Left ventricle myocardium inferior (tissue), 1 donor: ENCODE results near the gene STK16. TPM values are rescaled to one million over a fixed set of nuclear protein-coding genes. Genes with fewer than 3 reads are reported as not detected.
"Not testable (repeated sequence)": the region's sequence is repeated elsewhere in the genome, so short reads cannot be mapped to it uniquely, and the experiment has no call there.

ENCODE experiments used
- DNase-seq: peaks from one replicate; pipeline ENCODE4 v3.0.0-alpha.2; 2020
- H3K27ac ChIP-seq: fragments of 200-600 bp; replicated peaks from 2 replicates; pipeline ENCODE4 v1.8.0; 2021
- H3K27me3 ChIP-seq: fragments of 200-600 bp; 2 replicates; pipeline ENCODE4 v1.8.0; 2021; ENCODE audit warnings: low read depth
- H3K36me3 ChIP-seq: fragments of 200-600 bp; 2 replicates; pipeline ENCODE4 v1.8.0; 2021
- H3K4me1 ChIP-seq: fragments of 200-600 bp; 2 replicates; pipeline ENCODE4 v1.8.0; 2021
- H3K4me3 ChIP-seq: fragments of 200-600 bp; 2 replicates; pipeline ENCODE4 v1.8.0; 2021; ENCODE audit warnings: mild to moderate bottlenecking, moderate library complexity
- H3K9me3 ChIP-seq: fragments of 200-600 bp; replicated peaks from 2 replicates; pipeline ENCODE4 v1.8.0; 2021
- intact Hi-C: fragments of 100-400 bp; cut with micrococcal nuclease; formaldehyde crosslinking; loops from one replicate; pipeline ENCODE4 v1.11.0; 2022
- long read RNA-seq: library from polyadenylated mRNA; unstranded; transcript quantifications from one replicate; pipeline ENCODE4 v2.0.0, GENCODE V29; 2021
- total RNA-seq: library from RNA; stranded (reverse); fragmentation: NEBNext Ultra II Directional; extraction: Animal tissue kit (Norgen Biotek cat#: 25700); gene quantifications from one replicate; pipeline ENCODE4 v1.2.1, GENCODE V29; 2021
- TF ChIP-seq, protein P1 (sequence below): fragments of 200-600 bp; IDR thresholded peaks from 2 replicates; pipeline ENCODE4 v1.8.0; 2021; ENCODE audit warnings: antibody characterized with exemption, mild to moderate bottlenecking, borderline replicate concordance
- donor health status: DM: no; HTN: yes; CAD: no; lungs with severe emphysema.

STK16 gene, protein sequence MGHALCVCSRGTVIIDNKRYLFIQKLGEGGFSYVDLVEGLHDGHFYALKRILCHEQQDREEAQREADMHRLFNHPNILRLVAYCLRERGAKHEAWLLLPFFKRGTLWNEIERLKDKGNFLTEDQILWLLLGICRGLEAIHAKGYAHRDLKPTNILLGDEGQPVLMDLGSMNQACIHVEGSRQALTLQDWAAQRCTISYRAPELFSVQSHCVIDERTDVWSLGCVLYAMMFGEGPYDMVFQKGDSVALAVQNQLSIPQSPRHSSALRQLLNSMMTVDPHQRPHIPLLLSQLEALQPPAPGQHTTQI
- 19.2 TPM for total RNA-seq
- long read RNA-seq, partial matches to known transcripts: 1 of 5 reads
- long read RNA-seq, other reads (novel, unspliced or antisense): 2 of 5 reads

DNA sequence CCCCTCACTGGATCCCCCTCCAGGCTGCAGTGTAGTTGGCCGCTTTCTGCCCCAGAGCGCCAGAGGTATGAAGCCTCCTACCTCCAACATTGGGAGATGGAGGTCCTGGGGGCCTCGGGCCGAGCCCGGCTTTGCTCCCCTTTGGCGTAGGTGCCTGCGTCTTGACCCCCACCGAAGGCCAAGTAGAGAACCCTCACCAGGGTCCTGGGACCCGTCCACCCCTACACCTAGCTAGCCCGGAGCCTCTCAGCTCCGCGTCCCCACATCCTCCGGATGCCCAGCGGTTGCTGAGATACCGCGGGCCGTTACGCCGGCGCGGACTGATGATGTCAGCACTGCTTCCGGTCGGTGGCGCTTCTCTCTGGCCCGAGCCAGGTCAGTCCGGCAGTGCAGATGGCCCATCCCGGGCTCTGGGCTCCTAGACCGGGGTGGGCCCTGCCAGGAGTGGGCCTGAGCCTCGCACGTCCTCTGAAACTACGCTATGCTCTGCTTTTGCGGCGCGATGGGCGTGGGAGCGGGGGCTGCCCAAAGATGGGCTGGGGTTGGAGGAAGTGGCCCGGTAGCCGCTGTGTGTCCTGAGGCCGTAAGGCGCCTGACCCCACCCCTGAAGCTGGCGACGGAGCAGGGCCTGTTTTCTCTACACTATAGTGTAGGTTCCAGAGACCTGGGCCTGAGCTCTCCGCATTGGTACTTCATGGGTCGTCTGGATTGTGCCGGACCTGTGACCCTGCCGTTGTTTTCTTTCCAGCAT lies at the start of gene STK16, which contains the start of gene GLB1L:
Gene STK16 (plus strand): TSS at position 332 of the 751 bp plus-strand sequence. CDS start 521 bp downstream, outside the sequence.
Gene GLB1L (minus strand): TSS at position 297 of the 751 bp plus-strand sequence. CDS start 1,871 bp downstream, outside the sequence.
- Histone ChIP-seq H3K4me1 (peaks cover 57% of the 10 kb centered on the region), H3K9me3 (no peaks in the 10 kb centered on the region), H3K4me3 (peak within 1 kb of the TSS; percentile 81), H3K36me3 (peaks cover 23% of the 10 kb centered on the region), H3K27ac (peak within 1 kb of the TSS; percentile 93), H3K27me3 (no peaks in the 10 kb centered on the region)
- intact Hi-C loops: no loop called here
- TF ChIP-seq, protein P1, sequence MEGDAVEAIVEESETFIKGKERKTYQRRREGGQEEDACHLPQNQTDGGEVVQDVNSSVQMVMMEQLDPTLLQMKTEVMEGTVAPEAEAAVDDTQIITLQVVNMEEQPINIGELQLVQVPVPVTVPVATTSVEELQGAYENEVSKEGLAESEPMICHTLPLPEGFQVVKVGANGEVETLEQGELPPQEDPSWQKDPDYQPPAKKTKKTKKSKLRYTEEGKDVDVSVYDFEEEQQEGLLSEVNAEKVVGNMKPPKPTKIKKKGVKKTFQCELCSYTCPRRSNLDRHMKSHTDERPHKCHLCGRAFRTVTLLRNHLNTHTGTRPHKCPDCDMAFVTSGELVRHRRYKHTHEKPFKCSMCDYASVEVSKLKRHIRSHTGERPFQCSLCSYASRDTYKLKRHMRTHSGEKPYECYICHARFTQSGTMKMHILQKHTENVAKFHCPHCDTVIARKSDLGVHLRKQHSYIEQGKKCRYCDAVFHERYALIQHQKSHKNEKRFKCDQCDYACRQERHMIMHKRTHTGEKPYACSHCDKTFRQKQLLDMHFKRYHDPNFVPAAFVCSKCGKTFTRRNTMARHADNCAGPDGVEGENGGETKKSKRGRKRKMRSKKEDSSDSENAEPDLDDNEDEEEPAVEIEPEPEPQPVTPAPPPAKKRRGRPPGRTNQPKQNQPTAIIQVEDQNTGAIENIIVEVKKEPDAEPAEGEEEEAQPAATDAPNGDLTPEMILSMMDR: no peak
- DNase-seq: peak; percentile 96

DNA sequence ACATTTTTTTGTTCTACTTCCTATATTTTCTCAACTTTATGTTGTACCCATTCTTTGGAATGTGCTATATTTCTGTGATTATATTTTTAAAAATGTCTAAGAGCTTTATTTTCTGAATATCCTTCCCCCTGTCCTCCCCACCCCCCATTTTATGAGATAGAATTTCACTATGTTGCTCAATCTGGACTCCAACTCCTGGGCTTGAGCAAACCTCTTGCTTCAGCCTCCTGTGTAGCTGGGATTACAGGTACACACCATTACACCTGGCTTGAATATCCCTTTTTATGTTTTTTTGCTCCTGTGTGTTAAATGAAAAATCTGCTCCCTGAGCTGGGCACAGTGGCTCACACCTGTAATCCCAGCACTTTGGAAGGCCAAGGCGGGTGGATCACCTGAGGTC lies 47.9 kb upstream of the STK16 start:
- Histone ChIP-seq H3K27me3 (peaks cover 30% of the 10 kb centered on the region), H3K36me3 (no peaks in the 10 kb centered on the region), H3K4me3 (no peak overlapping the region), H3K9me3 (no peaks in the 10 kb centered on the region), H3K4me1 (no peaks in the 10 kb centered on the region), H3K27ac (no peak overlapping the region)
- intact Hi-C loops: no loop called here
- DNase-seq: no peak
- TF ChIP-seq, protein P1: no peak

DNA sequence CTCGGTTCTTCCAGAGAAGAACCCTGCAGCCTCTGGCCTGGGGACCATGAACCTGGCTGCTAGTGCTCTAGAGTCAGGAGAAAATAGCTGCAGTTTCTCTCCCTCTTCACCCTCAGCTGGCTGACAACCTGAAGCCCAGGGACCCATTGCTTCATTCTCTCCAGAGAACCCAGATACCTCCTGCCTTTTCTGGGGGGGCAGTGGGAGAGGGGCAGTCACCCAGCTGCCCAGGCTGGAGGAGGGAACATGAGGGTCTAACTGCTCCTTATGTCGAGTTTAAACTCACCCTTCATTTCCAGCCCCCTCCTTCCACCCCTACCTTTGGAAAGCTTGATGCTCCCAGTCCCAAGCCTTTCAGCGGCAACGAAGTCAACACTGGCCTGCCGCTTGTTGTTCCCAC lies 46.3 kb upstream of the STK16 start:
- Histone ChIP-seq H3K4me3 (no peak overlapping the region), H3K36me3 (no peaks in the 10 kb centered on the region), H3K4me1 (no peaks in the 10 kb centered on the region), H3K9me3 (no peaks in the 10 kb centered on the region), H3K27ac (no peak overlapping the region), H3K27me3 (peaks cover 30% of the 10 kb centered on the region)
- intact Hi-C loops: no loop called here
- TF ChIP-seq, protein P1: no peak
- DNase-seq: no peak

DNA sequence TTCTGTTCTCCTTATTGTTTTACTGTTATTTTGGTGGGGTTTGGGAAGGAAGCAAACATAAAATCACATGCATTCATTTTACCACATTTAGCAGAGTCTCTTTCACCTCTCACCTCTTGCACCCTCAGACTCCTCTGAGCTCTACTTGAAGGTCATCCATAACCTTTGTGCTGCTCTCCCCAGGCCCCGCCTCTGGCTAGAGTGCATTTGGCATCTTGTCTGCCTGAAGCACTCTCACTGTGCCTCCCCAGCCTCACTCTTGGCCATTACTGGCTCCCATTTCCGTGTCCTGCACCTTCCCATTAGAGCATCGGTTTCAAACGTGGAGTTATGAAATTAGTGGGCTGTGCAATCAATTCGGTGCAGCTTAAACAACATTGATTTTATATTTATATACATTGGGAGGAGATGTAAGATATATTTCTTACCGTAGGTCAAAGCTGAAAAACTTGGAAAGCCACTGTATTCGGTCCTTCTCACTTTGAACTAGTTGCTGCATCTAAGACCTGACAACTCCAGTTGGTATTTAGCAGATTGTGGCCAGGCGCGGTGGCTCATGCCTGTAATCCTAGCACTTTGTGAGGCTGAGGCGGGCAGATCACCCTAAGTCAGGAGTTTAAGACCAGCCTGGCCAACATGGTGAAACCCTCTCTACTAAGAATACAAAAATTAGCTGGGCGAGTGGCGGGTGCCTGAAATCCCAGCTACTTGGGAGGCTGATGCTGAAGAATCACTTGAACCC lies 45.6 kb upstream of the STK16 start:
- intact Hi-C loops: no loop called here
- TF ChIP-seq, protein P1: no peak
- H3K4me1 ChIP-seq: no peaks in the 10 kb centered on the region

DNA sequence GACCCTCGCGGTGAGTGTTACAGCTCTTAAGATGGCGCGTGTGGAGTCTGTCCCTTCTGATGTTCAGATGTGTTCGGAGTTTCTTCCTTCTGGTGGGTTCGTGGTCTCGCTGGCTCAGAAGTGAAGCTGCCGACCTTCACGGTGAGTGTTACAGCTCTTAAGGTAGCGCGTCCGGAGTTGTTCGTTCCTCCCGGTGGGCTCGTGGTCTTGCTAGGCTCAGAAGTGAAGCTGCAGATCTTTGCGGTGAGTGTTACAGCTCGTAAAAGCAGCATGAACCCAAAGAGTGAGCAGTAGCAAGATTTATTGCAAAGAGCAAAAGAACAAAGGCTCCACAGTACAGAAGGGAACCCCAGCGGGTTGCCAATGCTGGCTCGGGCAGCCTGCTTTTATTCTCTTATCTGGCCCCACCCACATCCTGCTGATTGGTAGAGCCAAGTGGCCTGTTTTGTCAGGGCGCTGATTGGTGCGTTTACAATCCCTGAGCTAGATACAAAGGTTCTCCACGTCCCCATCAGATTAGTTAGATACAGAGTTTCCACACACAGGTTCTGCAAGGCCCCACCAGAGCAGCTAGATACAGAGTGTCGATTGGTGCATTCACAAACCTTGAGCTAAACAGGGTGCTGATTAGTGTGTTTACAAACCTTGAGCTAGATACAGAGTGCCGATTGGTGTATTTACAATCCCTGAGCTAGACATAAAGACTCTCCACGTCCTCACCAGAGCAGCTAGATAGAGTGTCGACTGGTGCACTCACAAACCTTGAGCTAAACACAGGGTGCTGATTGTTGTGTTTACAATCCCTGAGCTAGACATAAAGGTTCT lies 44.6 kb upstream of the STK16 start:
- H3K9me3 ChIP-seq, DNase-seq, H3K27ac ChIP-seq, intact Hi-C loops, H3K36me3 ChIP-seq, H3K4me3 ChIP-seq, H3K4me1 ChIP-seq: not testable (repeated sequence)
- peaks cover 30% of the 10 kb centered on the region for H3K27me3 ChIP-seq

More for the DNA sequence above, 45.6 kb upstream of the STK16 start:
- H3K27me3 ChIP-seq: peaks cover 30% of the 10 kb centered on the region
- DNase-seq: no peak
- no peak overlapping the region for H3K4me3 ChIP-seq
- H3K27ac ChIP-seq: no peak overlapping the region
- no peaks in the 10 kb centered on the region for H3K9me3 ChIP-seq
- no peaks in the 10 kb centered on the region for H3K36me3 ChIP-seq

DNA sequence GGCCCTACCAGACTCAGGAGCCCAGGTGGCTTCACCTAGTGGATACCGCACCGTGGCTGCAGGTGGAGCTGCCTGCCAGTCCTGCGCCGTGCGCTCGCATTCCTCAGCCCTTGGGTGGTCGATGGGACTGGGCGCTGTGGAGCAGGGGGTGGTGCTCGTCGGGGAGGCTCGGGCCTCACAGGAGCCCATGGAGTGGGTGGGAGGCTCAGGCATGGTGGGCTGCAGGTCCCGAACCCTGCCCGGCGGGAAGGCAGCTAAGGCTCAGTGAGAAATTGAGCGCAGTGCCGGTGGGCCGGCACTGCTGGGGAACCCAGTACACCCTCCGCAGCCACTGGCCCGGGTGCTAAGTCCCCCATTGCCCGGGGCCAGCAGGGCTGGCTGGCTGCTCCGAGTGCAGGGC lies 43.9 kb upstream of the STK16 start:
- H3K4me1 ChIP-seq, intact Hi-C loops, H3K4me3 ChIP-seq, DNase-seq, H3K27ac ChIP-seq, H3K9me3 ChIP-seq, H3K36me3 ChIP-seq: not testable (repeated sequence)
- H3K27me3 ChIP-seq: peaks cover 30% of the 10 kb centered on the region
